ENCODE measurements around the gene OR5A2.
"Not testable (repeated sequence)": the region's sequence is repeated elsewhere in the genome, so short reads cannot be mapped to it uniquely, and the experiment has no call there.

The OR5A2 gene, protein sequence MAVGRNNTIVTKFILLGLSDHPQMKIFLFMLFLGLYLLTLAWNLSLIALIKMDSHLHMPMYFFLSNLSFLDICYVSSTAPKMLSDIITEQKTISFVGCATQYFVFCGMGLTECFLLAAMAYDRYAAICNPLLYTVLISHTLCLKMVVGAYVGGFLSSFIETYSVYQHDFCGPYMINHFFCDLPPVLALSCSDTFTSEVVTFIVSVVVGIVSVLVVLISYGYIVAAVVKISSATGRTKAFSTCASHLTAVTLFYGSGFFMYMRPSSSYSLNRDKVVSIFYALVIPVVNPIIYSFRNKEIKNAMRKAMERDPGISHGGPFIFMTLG

DNA sequence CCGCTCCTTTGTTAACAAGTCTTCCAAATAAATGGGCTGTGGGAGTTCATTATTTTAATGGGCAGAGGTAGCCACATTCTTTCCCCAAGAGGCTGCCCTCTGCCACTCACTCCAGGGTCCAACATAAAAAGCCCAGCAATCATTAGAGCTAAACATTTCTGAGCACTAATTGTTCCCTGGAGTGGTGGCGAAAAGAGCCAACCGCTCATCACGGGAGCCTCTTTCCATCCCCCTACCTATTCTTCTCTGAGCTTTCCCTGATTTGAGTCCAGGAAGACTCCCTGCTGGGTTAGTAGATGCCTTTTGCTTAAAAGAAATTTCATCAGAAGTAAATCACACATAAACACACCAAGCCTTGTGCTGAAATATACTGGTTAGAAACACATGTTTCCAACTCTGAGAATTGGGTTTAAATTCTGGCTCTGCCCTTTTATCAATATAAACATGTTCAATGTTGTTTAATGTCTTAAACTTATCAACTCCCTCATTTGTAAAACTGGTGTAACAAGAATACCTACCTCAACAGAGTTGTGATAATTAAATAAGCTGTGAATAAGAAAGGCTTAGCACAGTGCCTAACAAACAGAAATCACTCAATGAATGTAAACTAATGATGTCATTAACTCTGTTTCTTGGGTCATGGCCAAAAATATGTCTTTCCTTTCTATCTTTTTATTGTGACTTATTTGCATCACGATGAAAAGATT lies at the start of gene OR5A2:
Gene OR5A2, minus strand, starts transcription at position 53 of the 707 bp plus-strand sequence. CDS start 3,460 bp downstream, outside the sequence.
- DNase-seq: no peak

- DNase-seq: no peak
Observed at GRCh38 chr11:59475176-59475575, 49.0 kb upstream of the OR5A2 start.

DNA sequence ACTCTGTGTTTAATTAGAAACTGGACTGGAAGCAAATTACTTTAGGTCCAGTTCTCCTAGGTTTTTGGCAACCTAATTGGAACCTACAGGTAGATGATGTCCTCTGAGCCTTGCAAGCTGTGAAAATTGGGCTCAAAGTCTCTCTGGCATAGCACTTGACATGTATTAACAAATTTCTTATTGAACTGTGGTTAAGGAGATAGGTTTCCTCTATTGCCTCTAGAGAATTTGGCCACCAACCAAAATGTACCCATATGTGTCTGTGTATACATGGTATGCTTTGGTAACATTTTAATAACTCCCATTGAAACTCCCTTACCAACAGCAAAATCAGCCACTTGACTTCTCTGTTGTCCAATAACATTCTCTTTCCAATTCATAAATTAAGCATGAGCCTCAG lies 46.8 kb upstream of the OR5A2 start, which contains the start of gene OR4D10:
Gene OR4D10, plus strand, starts transcription at position 301 of the 400 bp plus-strand sequence. CDS start 4,115 bp downstream, outside the sequence.
- DNase-seq: no peak

DNA sequence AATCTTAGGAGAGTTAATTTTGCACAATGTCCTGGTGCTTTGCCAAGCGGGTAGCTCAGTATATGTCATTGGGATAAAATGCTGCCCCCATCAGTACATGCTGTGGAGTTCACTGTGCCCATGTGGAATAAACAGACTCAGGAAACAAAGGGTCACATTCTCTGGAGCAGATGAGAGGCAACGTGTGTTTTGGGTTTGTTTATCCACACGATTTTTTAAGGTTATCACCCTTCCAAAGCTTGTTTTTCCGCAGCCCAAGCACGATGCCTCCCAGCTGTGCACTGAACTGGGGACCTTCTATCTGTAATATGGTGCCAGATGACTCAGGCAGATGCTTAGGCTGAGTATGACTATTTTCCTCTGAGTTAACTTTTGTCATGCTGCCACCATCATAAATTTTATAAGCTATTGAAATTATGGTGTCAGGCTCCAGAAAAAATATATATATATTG lies 37.0 kb upstream of the OR5A2 start:
- no peak for DNase-seq

DNA sequence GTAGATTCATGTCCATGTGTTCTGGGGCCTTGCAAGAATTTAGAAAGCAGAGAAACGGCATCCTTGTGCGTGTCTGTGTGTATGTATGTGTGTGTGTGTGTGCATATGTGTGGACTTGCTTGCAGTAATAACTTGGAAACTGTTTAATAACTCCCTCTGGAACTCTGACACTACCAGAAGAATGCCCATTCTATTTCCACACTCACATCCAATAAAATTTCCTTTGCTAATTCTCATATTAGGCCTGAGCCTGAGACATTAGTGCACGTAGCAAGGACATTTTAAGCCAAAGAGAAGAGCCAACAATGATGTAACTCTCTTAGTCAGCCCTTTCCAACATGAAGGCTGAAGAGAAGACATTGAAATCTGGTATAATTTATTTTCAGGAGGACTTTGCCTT lies 33.7 kb upstream of the OR5A2 start:
- DNase-seq: no peak

DNA sequence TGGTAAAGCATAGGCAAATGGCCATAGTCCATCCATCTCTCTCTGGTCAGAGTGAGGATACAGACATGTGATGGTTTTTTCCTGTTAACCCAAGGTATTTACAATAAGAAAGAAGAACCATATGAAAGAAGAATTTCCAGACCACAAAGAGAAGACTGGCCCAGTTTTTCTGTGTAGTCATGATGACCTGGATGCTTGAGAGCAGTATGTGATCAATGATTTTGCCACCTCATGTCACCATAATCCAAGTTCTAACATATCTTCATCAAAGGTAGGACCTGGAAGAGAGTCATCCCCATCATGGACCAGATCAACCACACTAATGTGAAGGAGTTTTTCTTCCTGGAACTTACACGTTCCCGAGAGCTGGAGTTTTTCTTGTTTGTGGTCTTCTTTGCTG lies 30.4 kb upstream of the OR5A2 start, which contains the start of gene OR4D6:
Gene OR4D6, plus strand, starts transcription at position 301 of the 400 bp plus-strand sequence. Its CDS starts 0 bp downstream, at position 301.
- DNase-seq: no peak

- no peak for DNase-seq
Observed at GRCh38 chr11:59448484-59448883, 22.3 kb upstream of the OR5A2 start.

- not testable (repeated sequence) for DNase-seq
Observed at GRCh38 chr11:59445624-59446023, 19.4 kb upstream of the OR5A2 start.

- no peak for DNase-seq
Observed at GRCh38 chr11:59437770-59438169, 11.6 kb upstream of the OR5A2 start.

- DNase-seq: no peak
Observed at GRCh38 chr11:59436169-59436568, 10.0 kb upstream of the OR5A2 start, which contains the start of gene OR5A1. Gene OR5A1 (plus strand): TSS chr11:59436469. CDS start chr11:59443169, 6,700 bp downstream.

GRCh38 chr11:59429924-59430516 lies 3.8 kb upstream of the OR5A2 start:
- no peak for DNase-seq

DNA sequence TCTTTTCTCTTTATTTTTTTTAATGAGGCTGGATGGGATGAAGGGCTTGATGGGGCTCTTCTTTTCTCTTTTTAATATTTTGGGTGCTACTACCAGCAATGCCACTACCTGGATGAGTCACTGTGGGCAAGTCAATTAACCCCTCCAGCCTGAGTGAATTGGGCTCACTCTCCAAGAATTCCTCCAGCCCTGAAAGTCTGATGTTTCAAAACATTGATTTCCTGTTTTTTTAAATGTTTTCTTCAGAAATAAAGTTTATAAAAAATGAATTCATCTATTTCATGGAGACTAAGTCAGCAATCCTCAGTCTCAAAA lies 812 bp upstream of the OR5A2 start:
- no peak for DNase-seq

- DNase-seq: no peak
Observed at GRCh38 chr11:59425131-59425530, 1.1 kb downstream of the OR5A2 start.

DNA sequence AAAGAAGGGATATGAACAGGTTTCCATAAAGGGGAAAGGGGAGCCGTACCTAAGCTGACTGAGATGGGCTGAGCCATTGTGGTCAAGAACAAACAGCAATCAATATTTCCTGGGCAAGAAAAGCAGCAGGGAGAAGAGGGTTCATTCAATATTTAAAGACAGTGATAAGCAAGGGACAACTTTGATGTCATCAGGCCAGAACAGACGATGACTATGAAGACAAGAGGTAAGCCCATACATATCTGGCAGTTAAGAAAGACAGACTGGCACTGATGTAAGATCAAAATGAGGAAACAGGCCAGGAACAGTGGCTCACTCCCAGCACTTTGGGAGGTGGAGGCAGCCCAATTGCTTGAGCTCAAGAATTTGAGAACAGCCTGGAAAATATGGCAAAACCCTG lies 2.4 kb downstream of the OR5A2 start:
- no peak for DNase-seq

DNA sequence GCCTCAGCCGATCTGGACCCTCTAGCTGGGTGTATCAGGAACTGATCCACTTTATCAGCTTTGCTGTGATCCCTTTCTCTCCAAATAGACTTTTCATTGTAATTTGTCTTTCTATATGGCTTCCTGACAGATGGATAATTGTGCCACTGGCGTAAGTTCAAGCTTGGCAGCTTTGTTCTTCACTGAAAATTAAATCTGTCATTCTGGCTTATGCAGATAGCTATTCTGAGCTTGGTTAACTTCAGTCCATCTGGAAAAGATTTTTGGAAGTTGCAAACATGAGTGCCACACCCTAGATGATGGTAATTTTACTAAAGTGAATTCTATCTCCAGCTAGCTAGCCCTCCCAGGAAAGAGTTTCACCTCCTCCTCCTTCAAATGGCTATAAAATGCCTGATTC lies 8.1 kb downstream of the OR5A2 start:
- DNase-seq: no peak

- DNase-seq: no peak
Observed at GRCh38 chr11:59417023-59417422, 9.2 kb downstream of the OR5A2 start.

DNA sequence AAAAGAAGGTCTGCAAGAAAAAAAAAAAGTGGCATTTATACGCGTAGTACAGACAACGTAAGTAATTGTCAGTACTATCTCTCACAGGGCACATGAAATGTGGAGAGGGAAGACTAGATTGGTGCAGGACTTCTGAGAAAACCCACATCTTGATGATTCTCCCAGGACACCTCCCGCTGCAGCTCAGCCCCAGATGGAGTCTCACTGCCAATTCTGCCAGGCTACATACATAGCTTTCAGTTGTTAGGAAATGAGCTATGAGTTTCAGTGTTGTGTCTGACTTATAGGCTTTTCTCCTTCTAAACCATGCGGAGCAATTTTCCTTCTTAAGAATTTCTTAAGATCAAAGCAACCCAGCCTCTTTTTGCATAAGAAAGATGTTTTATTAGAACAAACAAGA lies 9.6 kb downstream of the OR5A2 start:
- no peak for DNase-seq

DNA sequence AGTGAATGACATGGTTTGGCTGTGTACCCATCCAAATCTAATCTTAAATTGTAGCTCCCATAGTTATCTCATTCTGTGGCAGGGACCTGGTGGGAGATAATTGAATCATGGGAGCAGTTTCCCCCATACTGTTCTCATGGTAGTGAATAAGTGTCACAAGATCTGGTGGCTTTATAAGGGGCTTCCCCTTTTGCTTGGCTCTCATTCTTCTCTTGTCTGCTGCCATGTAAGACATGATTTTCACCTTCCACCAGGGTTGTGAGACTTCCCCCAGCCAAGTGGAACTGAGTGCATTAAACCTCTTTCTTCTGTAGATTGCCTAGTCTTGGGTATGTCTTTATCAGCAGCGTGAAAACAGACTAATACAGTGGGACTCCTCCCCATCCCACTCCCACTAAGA lies 11.1 kb downstream of the OR5A2 start:
- no peak for DNase-seq

DNA sequence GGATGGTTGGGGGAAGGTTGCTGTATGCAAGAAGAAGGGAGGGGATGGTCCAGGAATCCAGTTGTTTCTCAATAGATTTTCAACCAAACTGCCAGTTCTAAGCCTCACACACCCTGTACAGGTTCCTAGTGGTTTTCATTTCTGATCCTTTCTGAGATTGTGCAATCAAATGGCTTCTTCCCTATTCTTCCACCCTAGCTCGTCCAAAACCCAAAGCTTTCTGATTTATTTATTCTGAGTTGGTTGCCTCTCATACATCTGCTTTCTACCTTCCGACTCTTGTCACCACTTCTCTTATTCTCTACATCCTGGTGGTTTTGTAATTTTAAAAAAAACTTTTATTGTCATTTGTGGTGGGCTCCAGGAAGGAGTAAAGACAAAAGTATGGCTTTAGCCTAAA lies 12.6 kb downstream of the OR5A2 start:
- no peak for DNase-seq

DNA sequence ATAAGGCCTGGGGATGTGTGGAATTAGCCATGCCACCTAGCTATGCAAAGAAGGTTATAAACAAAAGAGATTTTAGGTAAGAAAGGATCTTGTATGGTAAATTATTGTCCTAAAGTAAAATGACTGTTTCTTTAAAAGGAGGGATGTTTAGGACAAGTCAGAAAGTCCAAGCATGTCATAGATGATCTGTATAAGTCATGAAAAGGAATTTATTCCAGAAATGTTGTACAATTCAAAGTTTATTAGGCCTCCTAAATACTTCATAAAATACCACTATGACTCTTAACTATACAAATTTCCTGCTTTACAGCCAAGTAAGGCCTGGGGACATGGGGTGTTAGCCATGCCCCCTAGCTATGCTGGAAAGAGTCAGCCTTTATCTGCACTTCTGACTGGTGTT lies 22.7 kb downstream of the OR5A2 start:
- no peak for DNase-seq

GRCh38 chr11:59401262-59401552 lies 25.0 kb downstream of the OR5A2 start:
- no peak for DNase-seq

- no peak for DNase-seq
Observed at GRCh38 chr11:59400461-59401261, 25.6 kb downstream of the OR5A2 start.

DNA sequence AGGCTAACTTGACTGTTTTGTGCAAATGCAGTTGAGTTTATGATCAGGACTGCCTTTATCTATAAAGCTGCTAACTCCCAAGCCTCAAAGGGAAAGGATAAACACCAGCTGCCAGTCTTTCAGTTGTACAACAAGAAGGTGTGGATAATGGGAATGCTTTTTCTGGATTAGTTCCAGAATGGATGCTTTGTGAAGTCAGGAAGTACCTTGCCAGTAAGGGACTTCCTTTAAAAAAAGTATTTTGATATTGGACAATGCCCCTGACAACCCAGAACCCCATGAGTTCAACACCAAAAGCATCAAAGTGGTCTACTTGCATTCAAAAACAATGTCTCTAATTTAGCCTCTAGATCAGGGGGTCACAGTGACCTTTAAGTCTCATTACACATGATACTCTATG lies 32.0 kb downstream of the OR5A2 start:
- DNase-seq: no peak
